ENCODE results near the gene LLPH.

The LLPH gene

GRCh38 chr12:66117242-66117641, 13.3 kb downstream of the LLPH start (continued):
- TF ChIP-seq CREB5 (CRISPR knock-in tag; IDR thresholded peaks at IDR 0.05; ENCODE audit: low read depth) (no peak), ZC3H10 (CRISPR knock-in tag; IDR thresholded peaks at IDR 0.05) (no peak), OSR1 (CRISPR knock-in tag; IDR thresholded peaks at IDR 0.05) (no peak), TCF4 (CRISPR knock-in tag; IDR thresholded peaks at IDR 0.05; ENCODE audit: borderline replicate concordance) (no peak), CSRNP3 (CRISPR knock-in tag; IDR thresholded peaks at IDR 0.05) (no peak)

- ATAC-seq: no peak
- TF ChIP-seq CSDC2 (CRISPR knock-in tag; IDR thresholded peaks at IDR 0.05) (no peak), GLIS3 (CRISPR knock-in tag; IDR thresholded peaks at IDR 0.05) (no peak), POU6F1 (CRISPR knock-in tag; IDR thresholded peaks at IDR 0.05; ENCODE audit: borderline replicate concordance, low read depth) (no peak), TOX (CRISPR knock-in tag; IDR thresholded peaks at IDR 0.05; ENCODE audit: borderline replicate concordance) (no peak), ESRRG (CRISPR knock-in tag; IDR thresholded peaks at IDR 0.05) (no peak), PATZ1 (CRISPR knock-in tag; IDR thresholded peaks at IDR 0.05; ENCODE audit: borderline replicate concordance) (no peak), SNAI2 (CRISPR knock-in tag; IDR thresholded peaks at IDR 0.05) (no peak), ISL1 (CRISPR knock-in tag; IDR thresholded peaks at IDR 0.05) (no peak), ZNF8 (CRISPR knock-in tag; IDR thresholded peaks at IDR 0.05) (no peak), OSR1 (CRISPR knock-in tag; IDR thresholded peaks at IDR 0.05) (no peak)
These were observed 15.4 kb downstream of the LLPH start for GRCh38 chr12:66115071-66115600.

- TF ChIP-seq CSRNP3 (CRISPR knock-in tag; IDR thresholded peaks at IDR 0.05): no peak
- TF ChIP-seq ZNF70 (CRISPR knock-in tag; IDR thresholded peaks at IDR 0.05): no peak
- TF ChIP-seq ISL1 (CRISPR knock-in tag; IDR thresholded peaks at IDR 0.05): no peak
- TF ChIP-seq OSR1 (CRISPR knock-in tag; IDR thresholded peaks at IDR 0.05): no peak
- no peak for TF ChIP-seq ZFP30 (CRISPR knock-in tag; IDR thresholded peaks at IDR 0.05)
- no peak for TF ChIP-seq CREB5 (CRISPR knock-in tag; IDR thresholded peaks at IDR 0.05; ENCODE audit: low read depth)
- TF ChIP-seq ARNTL (CRISPR knock-in tag; IDR thresholded peaks at IDR 0.05; ENCODE audit: borderline replicate concordance, low read depth): no peak
- no peak for TF ChIP-seq GLIS3 (CRISPR knock-in tag; IDR thresholded peaks at IDR 0.05)
- no peak for TF ChIP-seq ZNF8 (CRISPR knock-in tag; IDR thresholded peaks at IDR 0.05)
- ATAC-seq: no peak
These were observed 17.1 kb downstream of the LLPH start for GRCh38 chr12:66113471-66113870.

- no peak for ATAC-seq
- TF ChIP-seq OSR1 (CRISPR knock-in tag; IDR thresholded peaks at IDR 0.05) (no peak), ZFP3 (CRISPR knock-in tag; IDR thresholded peaks at IDR 0.05) (no peak), ZFP30 (CRISPR knock-in tag; IDR thresholded peaks at IDR 0.05) (no peak), ESRRG (CRISPR knock-in tag; IDR thresholded peaks at IDR 0.05) (no peak), ZNF8 (CRISPR knock-in tag; IDR thresholded peaks at IDR 0.05) (no peak), ZNF565 (CRISPR knock-in tag; conservative IDR thresholded peaks at IDR 0.05; ENCODE audit: low read depth) (no peak), PPARA (CRISPR knock-in tag; IDR thresholded peaks at IDR 0.05; ENCODE audit: borderline replicate concordance) (no peak), CSRNP3 (CRISPR knock-in tag; IDR thresholded peaks at IDR 0.05) (no peak), CREB5 (CRISPR knock-in tag; IDR thresholded peaks at IDR 0.05; ENCODE audit: low read depth) (no peak), BACH2 (CRISPR knock-in tag; IDR thresholded peaks at IDR 0.05; ENCODE audit: borderline replicate concordance) (no peak)
These were observed 18.9 kb downstream of the LLPH start for GRCh38 chr12:66111605-66112004.

Data from SK-N-SH treated with all-trans-retinoic acid at 6 μM for 48 hours (cell line).